GM08714 (cell line): ENCODE results near the gene GALNT1.

ENCODE experiments used
- H3K4me3 ChIP-seq: fragments of 200-500 bp; sonication (Bioruptor generic); 2 replicates; pipeline ENCODE4 v1.5.1; 2014; ENCODE audit warnings: mild to moderate bottlenecking, low read length, inconsistent platforms
- ZNF274 ChIP-seq: IDR thresholded peaks from 2 replicates; pipeline ENCODE4 v1.6.1; 2012; ENCODE audit warnings: mild to moderate bottlenecking, low read depth, low read length

The GALNT1 gene

GRCh38 chr18:35619941-35620340 is 38.4 kb downstream of the GALNT1 start:
- no peak overlapping the region for H3K4me3 ChIP-seq
- TF ChIP-seq ZNF274: no peak

GRCh38 chr18:35620765-35621164 is 39.2 kb downstream of the GALNT1 start:
- TF ChIP-seq ZNF274: no peak
- no peak overlapping the region for H3K4me3 ChIP-seq

DNA sequence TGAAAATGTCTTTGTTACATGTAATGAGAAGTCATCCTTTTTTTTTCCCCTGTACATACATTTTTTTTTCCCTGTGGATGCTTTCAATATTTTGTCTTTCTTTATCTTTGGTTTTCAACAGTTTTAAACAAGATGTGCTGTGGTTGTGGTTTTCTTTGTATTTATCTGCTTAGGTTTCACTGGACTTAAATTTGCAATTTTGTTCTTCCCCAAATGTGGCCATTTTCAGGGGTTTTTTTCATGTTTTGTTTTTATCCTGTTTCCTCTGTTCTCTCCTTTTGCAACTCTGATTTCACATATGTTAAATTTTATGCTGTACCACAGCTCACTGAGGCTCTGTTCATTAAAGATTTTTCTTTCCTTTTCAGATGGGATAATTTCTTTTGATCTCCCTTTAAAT is 41.7 kb downstream of the GALNT1 start:
- H3K4me3 ChIP-seq: no peak overlapping the region
- no peak for TF ChIP-seq ZNF274

- H3K4me3 ChIP-seq: no peak overlapping the region
- no peak for TF ChIP-seq ZNF274
Observed at GRCh38 chr18:35624146-35624545, 42.6 kb downstream of the GALNT1 start.

GRCh38 chr18:35625232-35625631 is 43.7 kb downstream of the GALNT1 start:
- no peak for TF ChIP-seq ZNF274
- no peak overlapping the region for H3K4me3 ChIP-seq

GRCh38 chr18:35633761-35634160 is 52.2 kb downstream of the GALNT1 start:
- no peak for TF ChIP-seq ZNF274
- H3K4me3 ChIP-seq: no peak overlapping the region

- no peak for TF ChIP-seq ZNF274
- H3K4me3 ChIP-seq: no peak overlapping the region
Observed at GRCh38 chr18:35634323-35634722, 52.8 kb downstream of the GALNT1 start.

DNA sequence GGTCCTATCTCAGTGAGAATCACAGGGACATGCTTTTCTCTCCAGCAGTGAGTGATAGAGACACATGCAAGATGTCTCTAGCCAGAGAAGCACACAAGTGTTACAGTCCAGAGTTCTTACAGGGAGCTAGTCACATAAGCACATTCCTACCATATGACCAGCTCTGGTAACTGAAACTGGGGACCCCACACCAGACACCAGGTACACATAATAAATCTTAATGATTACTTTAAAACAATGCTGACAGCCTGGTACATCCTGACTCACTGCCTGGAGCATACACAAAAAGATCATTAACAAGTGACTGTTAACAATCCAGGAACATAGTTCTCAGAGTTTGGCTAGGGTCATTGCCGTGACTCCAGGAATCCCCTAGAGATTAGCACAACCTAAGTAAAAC is 53.6 kb downstream of the GALNT1 start:
- no peak for TF ChIP-seq ZNF274

GRCh38 chr18:35637227-35637626 is 55.7 kb downstream of the GALNT1 start:
- H3K4me3 ChIP-seq: no peak overlapping the region
- TF ChIP-seq ZNF274: no peak

More for the DNA sequence above, 53.6 kb downstream of the GALNT1 start:
- no peak overlapping the region for H3K4me3 ChIP-seq

- no peak overlapping the region for H3K4me3 ChIP-seq
- no peak for TF ChIP-seq ZNF274
Observed at GRCh38 chr18:35639296-35639695, 57.8 kb downstream of the GALNT1 start.

DNA sequence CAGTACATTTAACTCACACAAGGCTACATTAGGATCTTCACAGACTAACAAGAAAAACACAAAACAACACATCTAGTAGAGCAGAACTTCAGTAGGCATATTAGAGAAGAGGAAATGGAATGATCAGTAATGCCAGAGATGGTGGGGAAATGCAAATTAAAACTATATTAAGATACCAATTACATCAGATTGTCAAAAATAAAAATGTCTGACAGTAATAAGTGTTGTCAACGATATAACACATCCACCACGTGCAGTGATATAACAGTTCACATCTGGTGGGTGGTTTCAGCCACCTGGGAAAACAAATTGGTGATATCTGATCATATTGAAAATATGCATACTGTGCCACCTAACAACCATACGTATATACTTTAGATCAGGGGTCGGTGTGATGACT is 59.9 kb downstream of the GALNT1 start:
- no peak for TF ChIP-seq ZNF274
- no peak overlapping the region for H3K4me3 ChIP-seq

- TF ChIP-seq ZNF274: no peak
- no peak overlapping the region for H3K4me3 ChIP-seq
Observed at GRCh38 chr18:35641916-35642315, 60.4 kb downstream of the GALNT1 start.

DNA sequence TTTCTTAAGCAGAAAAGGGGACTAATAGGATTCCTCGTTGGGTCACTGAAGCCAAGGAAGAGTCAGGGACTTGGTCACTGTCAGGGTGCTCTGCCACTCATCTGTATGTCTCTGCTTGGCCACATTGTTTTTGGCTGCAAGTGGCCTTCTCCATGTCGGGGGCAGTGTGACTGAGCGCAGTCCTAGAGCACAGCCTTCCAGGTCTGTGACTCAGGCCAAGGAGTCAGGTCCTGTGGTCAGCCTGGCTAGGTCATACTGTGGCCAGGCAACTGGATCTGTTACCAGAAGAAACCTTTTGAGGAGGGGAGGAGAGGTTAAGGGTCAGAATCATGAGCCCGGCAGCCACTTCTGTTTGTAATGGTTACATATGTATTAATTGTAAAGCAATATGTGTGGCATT is 61.3 kb downstream of the GALNT1 start:
- TF ChIP-seq ZNF274: no peak

DNA sequence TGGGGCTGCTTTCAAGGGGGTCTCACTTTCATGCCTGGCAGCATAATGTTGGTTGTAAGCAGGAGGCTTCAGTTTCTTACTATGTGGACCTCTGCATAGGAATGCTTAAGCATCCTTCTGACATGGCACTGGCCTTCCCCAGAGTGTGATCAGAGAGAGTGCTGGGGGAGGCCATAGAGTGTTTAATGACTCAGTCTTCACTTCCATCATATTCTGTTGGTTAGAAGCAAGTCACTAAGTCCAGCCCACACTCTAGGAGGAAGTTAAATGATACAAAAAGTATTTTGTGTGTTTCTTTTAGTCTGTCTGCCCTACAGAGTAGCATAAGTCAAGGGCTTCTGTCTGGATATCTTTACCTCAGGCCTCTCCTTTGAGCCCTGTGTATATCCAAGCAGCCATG is 64.9 kb downstream of the GALNT1 start:
- TF ChIP-seq ZNF274: no peak
- no peak overlapping the region for H3K4me3 ChIP-seq

More for the DNA sequence above, 61.3 kb downstream of the GALNT1 start:
- no peak overlapping the region for H3K4me3 ChIP-seq

DNA sequence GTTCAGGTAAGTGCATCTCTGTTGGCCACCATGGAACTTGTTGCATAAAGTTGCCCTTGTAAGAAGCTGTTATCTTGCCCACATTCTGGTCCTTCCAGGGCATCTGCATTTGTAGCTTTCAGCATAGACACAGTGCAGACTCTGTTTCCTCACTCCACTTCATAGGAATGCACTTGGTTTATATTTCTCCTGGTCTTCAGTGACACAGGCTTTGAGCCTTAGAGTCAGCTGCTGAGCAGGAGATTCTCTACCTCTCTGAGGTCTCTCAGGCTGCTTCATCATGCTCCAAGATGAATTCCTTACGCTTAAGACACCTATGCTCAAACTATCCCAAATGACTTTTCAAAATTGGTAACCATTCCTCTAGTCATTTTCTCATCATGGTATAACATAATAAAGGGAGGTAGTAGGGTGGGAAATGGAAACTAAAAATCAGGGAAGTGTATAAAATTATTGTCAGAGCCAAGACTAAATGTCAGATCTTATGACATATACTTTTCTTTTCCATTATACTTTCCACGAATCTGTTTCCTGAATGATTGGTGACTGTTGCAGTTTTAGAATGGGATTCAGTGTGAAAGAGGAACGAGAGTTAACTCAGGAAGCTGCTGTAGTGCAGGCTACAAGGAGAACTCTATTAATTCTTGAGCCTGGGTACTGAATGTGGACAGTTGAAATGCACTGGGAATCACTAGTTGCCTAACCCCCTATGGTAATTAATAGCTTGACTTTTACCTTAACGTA is 72.0 kb downstream of the GALNT1 start:
- no peak overlapping the region for H3K4me3 ChIP-seq
- no peak for TF ChIP-seq ZNF274

GRCh38 chr18:35658112-35658511 is 76.6 kb downstream of the GALNT1 start:
- H3K4me3 ChIP-seq: no peak overlapping the region
- TF ChIP-seq ZNF274: no peak

- no peak overlapping the region for H3K4me3 ChIP-seq
- no peak for TF ChIP-seq ZNF274
Observed at GRCh38 chr18:35661483-35662146, 80.1 kb downstream of the GALNT1 start.
